ENCODE data around the gene TNIP2.

- TF ChIP-seq POLR2A (IDR thresholded peaks at IDR 0.05) = no peak
- TF ChIP-seq CTCF (IDR thresholded peaks at IDR 0.05) = no peak
Measured at GRCh38 chr4:2702770-2703169, 53.4 kb downstream of the TNIP2 start.
